Smooth muscle cell (in vitro differentiated cells): ENCODE measurements around the gene STUM. TPM values are rescaled to one million over a fixed set of nuclear protein-coding genes. Genes with fewer than 3 reads are reported as not detected.

Experiments used
- DNase-seq: peaks from one replicate; lab custom pipeline; 2025; ENCODE audit not compliant: unreplicated experiment; lab: John Stamatoyannopoulos, UW
- H2AFZ ChIP-seq: fragments of 200-600 bp; sonication (generic); 2 replicates; pipeline ENCODE4 v1.6.0; 2016; ENCODE audit warnings: antibody characterized with exemption, low read depth, mild to moderate bottlenecking
- H3F3A ChIP-seq: fragments of 200-600 bp; sonication (generic); 2 replicates; pipeline ENCODE4 v1.6.0; 2017; ENCODE audit warnings: antibody characterized with exemption, low read depth
- H3K27ac ChIP-seq: fragments of 200-600 bp; sonication (generic); 2 replicates; pipeline ENCODE4 v1.5.1; 2016; ENCODE audit warnings: low read depth, mild to moderate bottlenecking
- H3K27me3 ChIP-seq: fragments of 200-600 bp; sonication (generic); 2 replicates; pipeline ENCODE4 v1.6.1; 2016; ENCODE audit warnings: low read depth, mild to moderate bottlenecking
- H3K36me3 ChIP-seq: fragments of 200-600 bp; sonication (generic); 2 replicates; pipeline ENCODE4 v1.5.1; 2016; ENCODE audit warnings: low read depth
- H3K4me1 ChIP-seq: fragments of 200-600 bp; sonication (generic); 2 replicates; pipeline ENCODE4 v1.5.1; 2016; ENCODE audit warnings: low read depth
- H3K4me2 ChIP-seq: fragments of 200-600 bp; sonication (generic); 2 replicates; pipeline ENCODE4 v1.6.0; 2016; ENCODE audit warnings: mild to moderate bottlenecking
- H3K4me3 ChIP-seq: fragments of 200-600 bp; sonication (generic); 2 replicates; pipeline ENCODE4 v1.5.1; 2016; ENCODE audit warnings: mild to moderate bottlenecking
- H3K79me2 ChIP-seq: fragments of 200-600 bp; sonication (generic); 2 replicates; pipeline ENCODE4 v1.6.0; 2016; ENCODE audit warnings: low read depth, mild to moderate bottlenecking
- H3K9ac ChIP-seq: fragments of 200-600 bp; sonication (generic); 2 replicates; pipeline ENCODE4 v1.6.0; 2016; ENCODE audit warnings: low read depth
- H3K9me3 ChIP-seq: fragments of 200-600 bp; sonication (generic); replicated peaks from 2 replicates; pipeline ENCODE4 v1.5.1; 2016; ENCODE audit warnings: low read depth
- H4K20me1 ChIP-seq: fragments of 200-600 bp; sonication (generic); 2 replicates; pipeline ENCODE4 v1.6.0; 2016; ENCODE audit warnings: low read depth
- CTCF ChIP-seq: fragments of 200-600 bp; sonication (generic); IDR thresholded peaks from 2 replicates; pipeline ENCODE4 v1.5.1; 2017; ENCODE audit warnings: borderline replicate concordance, mild to moderate bottlenecking, antibody characterized with exemption; ENCODE audit not compliant: insufficient read depth, poor library complexity, severe bottlenecking
- whole genome bisulfite sequencing: methylation state at CpG from one replicate; pipeline ENCODE4 v1.1.7; 2016; ENCODE audit warnings: low lambda C conversion rate; 5-methylcytosine and 5-hydroxymethylcytosine counted together
- polyA plus RNA-seq: library from polyadenylated mRNA; unstranded; fragments of >200 nt; fragmentation: Nextera tagmentation; extraction: Ambion mirVana; gene quantifications from 2 replicates; pipeline ENCODE4 v1.2.1, GENCODE V29; 2016
- total RNA-seq: library from RNA; depleted of rRNA; stranded (reverse); fragments of >200 nt; gene quantifications from 2 replicates; pipeline ENCODE4 v1.2.3, GENCODE V29; 2014

The STUM gene
- total and polyA plus RNA-seq, 2 experiments from 2014 or later, result 0.04 TPM; not detected in 1

- no peaks in the 10 kb centered on the region for H3F3A ChIP-seq
- H3K4me1 ChIP-seq, result peaks cover 39% of the 10 kb centered on the region
- H3K9me3 ChIP-seq, result no peaks in the 10 kb centered on the region
- peak overlapping the region; percentile 91 for H3K27ac ChIP-seq
- no peak overlapping the region for H3K4me3 ChIP-seq
- 84% methylated on average over 11 of the region's 11 CpGs for WGBS
- TF ChIP-seq CTCF, result no peak
- no peak overlapping the region for H2AFZ ChIP-seq
- no peak for DNase-seq
- H3K79me2 ChIP-seq, result no peaks in the 10 kb centered on the region
- H3K4me2 ChIP-seq, result peak overlapping the region; percentile 56
- no peaks in the 10 kb centered on the region for H4K20me1 ChIP-seq
- no peak overlapping the region for H3K9ac ChIP-seq
- H3K27me3 ChIP-seq, result no peaks in the 10 kb centered on the region
- no peaks in the 10 kb centered on the region for H3K36me3 ChIP-seq
Observed at GRCh38 chr1:226653311-226653921, 104.9 kb downstream of the STUM start.

GRCh38 chr1:226654046-226654667 is 105.6 kb downstream of the STUM start:
- Histone ChIP-seq H3K4me1 (peaks cover 39% of the 10 kb centered on the region), H2AFZ (no peak overlapping the region), H4K20me1 (no peaks in the 10 kb centered on the region), H3K4me3 (no peak overlapping the region), H3K36me3 (no peaks in the 10 kb centered on the region), H3F3A (no peaks in the 10 kb centered on the region), H3K9ac (peak overlapping the region; percentile 53), H3K27me3 (no peaks in the 10 kb centered on the region), H3K9me3 (no peaks in the 10 kb centered on the region), H3K27ac (peak overlapping the region; percentile 91), H3K4me2 (peak overlapping the region; percentile 56), H3K79me2 (no peaks in the 10 kb centered on the region)
- 16% methylated on average over 8 of the region's 8 CpGs for WGBS
- no peak for TF ChIP-seq CTCF
- DNase-seq, result no peak

- Histone ChIP-seq H2AFZ (no peak overlapping the region), H3K79me2 (no peaks in the 10 kb centered on the region), H3F3A (no peaks in the 10 kb centered on the region), H3K4me3 (no peak overlapping the region), H3K9ac (peak overlapping the region; percentile 53), H3K4me1 (peaks cover 39% of the 10 kb centered on the region), H3K4me2 (peak overlapping the region; percentile 56), H3K27ac (peak overlapping the region; percentile 91), H3K27me3 (no peaks in the 10 kb centered on the region), H3K36me3 (no peaks in the 10 kb centered on the region), H4K20me1 (no peaks in the 10 kb centered on the region), H3K9me3 (no peaks in the 10 kb centered on the region)
- WGBS, result 71% methylated on average over 8 of the region's 8 CpGs
- DNase-seq, result no peak
- TF ChIP-seq CTCF, result no peak
Observed at GRCh38 chr1:226654668-226655055, 106.1 kb downstream of the STUM start.
